ENCODE results near the gene ODAD2. TPM values are rescaled to one million over a fixed set of nuclear protein-coding genes. Genes with fewer than 3 reads are reported as not detected.

ODAD2 gene
- total RNA-seq, 1 experiment from 2014 or later, result not detected

DNA sequence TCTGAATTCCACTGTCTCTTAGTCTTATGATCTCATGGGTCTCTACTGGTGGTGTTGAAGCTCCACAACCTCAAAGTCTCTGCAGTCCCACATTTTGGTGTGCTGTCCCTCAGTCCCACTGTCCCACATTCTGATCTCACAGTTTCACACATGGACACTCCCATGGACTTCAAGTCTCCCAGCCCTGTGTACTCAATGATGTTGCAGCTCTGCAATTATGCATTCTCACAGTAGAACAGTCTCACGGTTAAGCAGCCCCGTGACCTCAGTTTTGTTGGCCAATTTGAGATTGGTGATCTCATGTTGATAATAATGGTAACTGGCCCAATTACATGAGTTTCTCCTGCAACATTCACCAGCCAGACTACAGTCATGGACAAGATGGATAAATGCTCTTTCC lies 109.4 kb downstream of the ODAD2 start:
- in situ Hi-C loops (cut with HindIII; ENCODE audit: low sequenced_read_pairs), result no loop called here
- DNase-seq (ENCODE audit: low spot score), result no peak

DNA sequence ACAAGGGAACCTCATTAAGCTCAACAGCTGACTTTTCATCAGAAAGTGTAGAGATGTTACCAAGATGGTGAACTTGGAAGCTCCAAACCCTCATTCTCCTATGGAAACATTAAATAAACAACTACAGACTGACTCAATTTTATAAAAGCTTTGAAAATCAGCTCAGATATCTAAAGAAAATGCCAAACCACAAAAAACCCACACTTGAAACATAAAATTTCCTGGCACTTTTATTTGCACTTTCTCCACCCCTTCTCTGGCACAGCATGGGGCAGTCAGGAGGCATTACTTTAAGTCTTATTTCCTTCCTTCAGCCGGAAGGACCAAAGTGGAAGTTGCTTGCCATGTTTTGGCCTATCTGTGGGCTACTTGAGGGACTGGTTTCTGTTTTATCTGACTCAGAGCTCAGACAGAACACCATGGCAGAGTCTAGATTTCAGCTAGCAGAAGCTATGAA lies 114.7 kb downstream of the ODAD2 start:
- DNase-seq (ENCODE audit: low spot score), result no peak
- in situ Hi-C loops (cut with HindIII; ENCODE audit: low sequenced_read_pairs), result no loop called here

DNA sequence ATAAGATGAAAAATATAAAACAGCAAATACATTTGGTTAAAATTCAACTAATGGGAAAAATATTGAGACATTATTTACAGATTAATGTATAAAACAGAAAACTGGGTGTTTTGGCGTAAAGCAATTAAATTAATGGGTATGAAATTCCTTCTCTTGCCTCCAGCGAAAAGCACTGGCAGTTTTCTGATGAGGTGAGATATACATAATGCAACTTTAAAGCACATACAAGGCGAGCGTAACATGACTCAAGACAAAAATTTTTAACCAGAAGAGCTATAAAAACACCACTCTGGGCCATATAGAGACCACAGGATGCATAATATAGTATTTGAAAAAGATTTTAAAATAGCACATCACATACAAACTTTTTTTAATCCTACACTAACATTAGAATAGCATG lies 120.6 kb downstream of the ODAD2 start:
- in situ Hi-C loops (cut with HindIII; ENCODE audit: low sequenced_read_pairs), result no loop called here
- no peak for DNase-seq (ENCODE audit: low spot score)

DNA sequence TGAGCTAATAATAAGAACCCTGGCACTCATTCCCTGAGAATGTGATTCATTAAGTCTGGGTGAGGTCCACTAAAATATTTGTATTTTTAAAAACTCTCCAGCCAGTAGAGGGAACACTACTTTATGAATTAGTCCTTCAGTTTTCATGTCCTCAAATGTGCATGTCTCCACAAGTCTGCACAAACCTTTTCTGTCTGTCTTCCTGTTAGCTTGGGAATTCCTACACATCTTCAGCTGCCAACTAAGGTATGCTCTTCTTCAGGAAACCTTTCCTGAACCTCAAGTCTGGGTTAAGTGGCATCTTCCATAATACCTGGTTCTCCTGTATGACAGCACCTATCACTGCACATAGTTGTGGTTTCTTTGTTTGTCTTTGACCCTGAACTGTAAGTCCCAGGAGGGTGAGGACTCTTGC lies 133.7 kb downstream of the ODAD2 start:
- no peak for DNase-seq (ENCODE audit: low spot score)
- in situ Hi-C loops (cut with HindIII; ENCODE audit: low sequenced_read_pairs), result no loop called here

DNA sequence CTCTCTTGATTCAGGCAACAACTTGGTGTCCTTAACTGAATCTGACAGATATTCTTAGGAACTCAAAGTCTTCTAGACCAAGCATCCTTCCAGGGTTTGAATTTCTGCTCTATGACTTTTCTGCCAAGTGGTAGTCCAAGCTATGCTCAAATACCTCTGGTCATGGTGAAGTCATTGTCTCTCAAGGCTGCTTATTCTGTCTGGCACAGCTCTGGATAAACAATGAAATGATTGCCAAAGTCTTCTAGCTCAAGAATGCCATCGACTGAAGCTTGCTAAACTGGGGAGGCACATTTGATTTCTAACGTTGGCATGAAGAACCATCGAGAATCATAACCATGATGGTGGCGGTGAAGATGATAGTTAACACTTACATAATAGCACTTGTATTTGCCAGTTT lies 137.1 kb downstream of the ODAD2 start:
- DNase-seq (ENCODE audit: low spot score), result no peak
- in situ Hi-C loops (cut with HindIII; ENCODE audit: low sequenced_read_pairs), result no loop called here

DNA sequence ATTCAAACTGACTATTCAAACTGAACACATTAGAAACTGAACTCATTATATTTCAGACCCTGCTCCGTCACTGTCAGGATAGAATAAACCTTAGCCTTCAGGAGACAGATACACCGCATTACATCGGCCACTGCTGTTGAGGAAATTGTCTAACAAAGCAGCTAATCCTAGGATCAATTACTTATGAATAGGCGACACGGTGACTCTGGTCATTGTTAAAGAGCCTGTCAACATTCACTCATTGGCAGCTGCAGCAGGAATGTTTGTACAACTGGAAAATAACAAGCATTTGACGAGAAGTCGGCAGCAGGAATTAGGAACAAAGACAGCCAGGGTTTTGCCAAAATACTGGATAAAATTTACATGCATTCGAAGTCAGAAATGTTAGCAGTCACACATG lies 141.3 kb downstream of the ODAD2 start:
- no peak for DNase-seq (ENCODE audit: low spot score)
- in situ Hi-C loops (cut with HindIII; ENCODE audit: low sequenced_read_pairs), result no loop called here

DNA sequence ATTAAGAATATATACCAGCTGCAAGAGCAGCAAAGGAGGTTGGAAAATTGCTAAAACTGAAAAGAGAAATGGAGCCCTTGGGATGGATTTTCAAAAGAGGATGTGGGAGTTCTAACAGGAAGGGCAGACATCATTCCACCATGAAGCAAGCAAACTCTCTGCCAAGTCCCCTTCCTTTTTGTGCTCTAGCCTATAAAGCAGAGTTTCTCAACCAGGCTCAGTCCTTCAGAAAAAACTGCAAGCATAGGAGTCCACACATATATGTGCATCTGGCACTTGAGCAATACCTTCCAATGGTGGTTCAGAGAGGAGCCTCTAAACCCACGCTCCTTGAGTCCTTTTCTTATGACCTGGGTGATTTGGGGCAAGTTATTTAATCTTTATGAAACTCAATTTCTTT lies 154.7 kb downstream of the ODAD2 start:
- DNase-seq (ENCODE audit: low spot score), result no peak
- in situ Hi-C loops (cut with HindIII; ENCODE audit: low sequenced_read_pairs), result no loop called here

DNA sequence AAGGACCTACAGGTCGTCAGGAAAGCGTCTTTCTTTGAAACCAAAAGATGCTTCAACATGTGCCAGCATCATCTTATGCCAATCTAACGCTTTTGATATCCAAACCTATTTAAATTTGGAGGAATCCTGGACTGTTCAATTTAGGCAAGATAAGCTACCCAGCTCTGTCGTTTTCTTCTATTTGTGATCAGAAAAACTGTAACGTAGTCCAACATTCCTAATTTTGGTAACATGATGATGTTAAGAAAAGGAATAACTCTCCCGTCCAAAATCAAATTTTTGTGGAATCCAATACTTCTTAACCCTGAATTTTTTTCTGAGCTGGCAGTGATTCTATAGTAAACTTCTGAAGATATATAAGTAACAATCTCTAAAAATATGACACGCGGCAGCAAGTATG lies 160.0 kb downstream of the ODAD2 start:
- in situ Hi-C loops (cut with HindIII; ENCODE audit: low sequenced_read_pairs), result no loop called here
- no peak for DNase-seq (ENCODE audit: low spot score)

DNA sequence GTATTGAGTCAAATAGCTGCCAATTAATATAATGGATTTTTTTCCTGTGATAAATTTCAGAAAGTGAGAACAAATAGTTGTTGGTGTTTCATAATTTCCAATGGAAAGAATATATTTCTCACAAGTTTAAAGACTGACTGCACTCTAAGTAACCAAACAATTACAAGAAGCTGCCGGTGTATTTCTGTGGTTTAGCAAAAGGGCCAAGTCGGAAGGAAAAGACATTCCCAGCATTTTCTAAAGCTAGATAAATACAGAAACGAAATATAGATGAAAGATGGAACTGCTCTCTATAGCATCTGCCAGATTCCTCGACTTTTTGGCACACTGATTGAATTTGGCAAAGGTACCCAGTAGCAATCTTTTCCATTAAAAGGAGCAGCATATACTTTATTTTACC lies 160.5 kb downstream of the ODAD2 start:
- DNase-seq (ENCODE audit: low spot score), result peak; percentile 25
- in situ Hi-C loops (cut with HindIII; ENCODE audit: low sequenced_read_pairs), result no loop called here

DNA sequence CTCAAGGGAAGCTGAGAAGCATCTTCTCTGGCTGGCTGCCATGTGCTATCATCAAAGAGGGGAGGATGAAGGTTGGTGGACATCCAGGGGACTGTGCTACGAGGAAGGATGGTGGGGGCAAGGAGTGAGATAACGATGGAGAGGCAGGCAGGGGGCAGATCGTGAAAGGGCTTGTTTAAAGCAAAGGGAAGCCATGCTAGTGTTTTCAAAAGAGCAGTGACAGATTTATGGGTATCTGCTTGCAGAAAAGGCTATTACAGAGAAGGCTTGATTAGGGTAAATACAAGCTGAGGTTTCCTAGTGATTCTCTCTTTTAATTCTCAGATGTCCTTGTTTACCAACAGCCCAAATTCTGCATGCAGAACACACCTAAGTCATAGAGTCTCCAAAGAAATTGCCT lies 164.4 kb downstream of the ODAD2 start:
- in situ Hi-C loops (cut with HindIII; ENCODE audit: low sequenced_read_pairs), result no loop called here
- DNase-seq (ENCODE audit: low spot score), result no peak

DNA sequence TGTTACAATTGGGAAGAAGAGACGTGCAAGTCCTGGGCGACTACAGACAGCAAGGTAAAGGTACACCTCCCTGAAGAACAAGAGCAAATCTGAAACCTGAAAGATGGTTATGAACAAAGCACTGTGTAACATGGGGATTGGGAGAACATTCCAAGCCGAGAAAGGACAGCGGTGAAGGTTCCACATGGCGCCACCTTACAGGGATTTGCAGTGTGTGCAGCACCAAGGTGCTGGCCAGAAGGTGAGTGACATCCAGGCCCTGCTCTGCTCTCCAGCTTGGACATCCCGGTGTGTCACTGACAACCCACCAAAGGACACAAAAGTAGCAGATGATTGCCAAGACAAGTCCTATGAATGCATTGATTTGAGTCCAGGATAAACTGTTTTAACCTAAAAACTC lies 165.1 kb downstream of the ODAD2 start:
- no peak for DNase-seq (ENCODE audit: low spot score)
- in situ Hi-C loops (cut with HindIII; ENCODE audit: low sequenced_read_pairs), result no loop called here

DNA sequence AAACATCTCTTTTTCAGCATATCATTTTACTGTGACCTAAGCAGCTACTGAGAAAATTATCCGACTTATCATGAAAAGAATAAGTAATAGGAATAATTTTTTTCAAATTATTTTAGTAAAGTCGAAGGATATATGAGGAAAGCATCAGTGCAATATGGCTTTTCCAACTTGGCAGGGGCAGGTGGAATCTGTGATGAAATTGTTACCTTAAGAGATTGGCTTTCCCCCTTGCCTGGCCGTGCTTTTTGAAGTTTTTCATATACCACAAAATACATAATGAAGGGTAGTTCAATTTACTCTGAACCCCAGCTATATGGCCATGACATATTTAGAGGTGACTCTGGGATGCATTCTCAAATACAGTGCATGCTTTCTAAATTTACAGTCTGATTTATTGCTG lies 166.1 kb downstream of the ODAD2 start:
- no peak for DNase-seq (ENCODE audit: low spot score)
- in situ Hi-C loops (cut with HindIII; ENCODE audit: low sequenced_read_pairs), result no loop called here

DNA sequence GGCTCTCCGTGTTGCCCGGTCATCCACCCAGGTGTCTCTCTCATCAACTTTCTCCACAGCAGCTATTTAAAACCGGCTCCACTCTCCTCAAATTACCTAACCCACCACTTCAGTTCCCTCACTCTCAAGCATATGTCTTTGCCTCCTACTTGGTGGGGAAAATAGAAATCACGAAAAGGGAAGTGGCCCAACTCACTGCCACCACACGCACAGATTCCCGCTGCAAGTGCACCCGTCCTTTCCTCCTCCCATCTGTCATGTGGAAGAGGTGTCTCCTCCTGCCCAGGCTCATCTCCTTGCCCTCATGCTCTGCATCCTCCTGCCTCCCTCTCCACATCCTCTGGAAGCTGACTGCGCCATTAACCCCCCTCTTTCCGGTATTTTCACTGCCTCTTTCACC lies 172.5 kb downstream of the ODAD2 start:
- in situ Hi-C loops (cut with HindIII; ENCODE audit: low sequenced_read_pairs), result no loop called here
- no peak for DNase-seq (ENCODE audit: low spot score)

DNA sequence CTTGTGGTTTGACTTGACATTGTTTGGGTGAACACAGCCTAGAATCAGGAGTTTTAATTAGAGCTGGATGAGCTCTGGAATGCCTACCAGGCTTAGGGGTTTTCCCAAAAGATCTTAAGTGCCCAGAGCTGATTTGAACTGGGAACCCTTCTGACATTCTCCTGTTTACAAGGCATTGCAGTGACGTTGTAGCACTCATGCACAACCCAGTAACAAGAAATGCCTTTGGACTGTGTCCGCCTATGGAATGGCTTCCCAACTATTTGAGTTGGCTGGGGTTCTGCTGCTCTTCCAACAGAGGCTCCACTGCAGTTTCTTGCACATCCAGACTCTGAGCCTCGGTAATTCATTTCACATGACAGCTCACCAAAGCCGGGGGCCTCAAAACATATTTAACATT lies 176.6 kb downstream of the ODAD2 start:
- no peak for DNase-seq (ENCODE audit: low spot score)
- in situ Hi-C loops (cut with HindIII; ENCODE audit: low sequenced_read_pairs), result no loop called here

DNA sequence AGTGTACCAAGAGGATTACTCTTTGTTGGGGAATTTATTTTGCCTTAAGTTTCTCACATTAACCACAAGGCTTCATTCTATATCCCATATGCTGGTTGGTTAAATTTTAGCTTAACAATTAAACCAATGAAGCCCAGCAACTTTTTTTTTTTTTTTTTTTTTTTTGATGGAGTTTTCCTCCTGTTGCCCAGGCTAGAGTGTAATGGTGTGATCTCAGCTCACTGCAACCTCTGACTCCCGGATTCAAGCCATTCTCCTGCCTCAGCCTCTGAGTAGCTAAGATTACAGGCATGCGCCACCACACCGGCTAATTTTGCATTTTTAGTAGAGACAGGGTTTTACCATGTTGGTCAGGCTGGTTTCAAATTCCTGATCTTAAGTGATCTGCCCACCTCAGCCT lies 178.2 kb downstream of the ODAD2 start:
- in situ Hi-C loops (cut with HindIII; ENCODE audit: low sequenced_read_pairs), result no loop called here
- DNase-seq (ENCODE audit: low spot score), result no peak

DNA sequence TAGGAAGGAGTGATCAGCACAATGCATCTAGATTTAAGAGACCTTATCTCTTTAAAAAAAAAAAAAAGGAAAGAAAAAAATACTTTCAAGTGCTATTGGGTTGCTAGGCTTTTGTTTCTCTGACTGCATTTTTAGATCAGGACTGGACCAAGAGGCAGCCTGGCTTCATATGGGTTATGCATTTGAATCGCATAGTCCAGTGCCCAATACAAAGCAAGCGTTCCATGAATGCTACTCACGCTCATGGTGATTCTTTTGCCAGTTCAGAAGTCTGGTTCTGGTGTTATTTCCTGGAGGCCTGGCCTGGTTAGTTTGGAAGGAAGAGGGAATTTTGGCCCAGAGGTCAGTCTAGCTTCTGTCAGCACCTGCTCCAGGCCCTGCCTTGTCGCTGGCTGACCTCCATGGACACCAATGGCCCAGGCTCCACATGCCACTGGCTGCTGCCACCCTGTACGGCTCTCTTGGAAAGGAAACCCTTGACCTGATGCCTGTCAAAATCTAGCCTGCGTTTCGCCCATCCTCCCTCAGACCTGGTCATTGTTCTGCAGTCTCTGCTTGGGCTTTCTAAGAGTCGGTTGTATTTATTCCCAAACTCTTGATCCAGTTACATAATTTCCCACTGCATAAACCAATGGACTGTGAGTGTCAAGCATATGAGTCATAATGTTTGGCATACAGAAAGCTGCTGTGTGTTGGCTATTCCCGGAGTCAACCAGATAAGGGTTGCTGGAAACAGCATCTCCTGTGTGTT lies 178.9 kb downstream of the ODAD2 start:
- in situ Hi-C loops (cut with HindIII; ENCODE audit: low sequenced_read_pairs), result no loop called here
- DNase-seq (ENCODE audit: low spot score), result no peak

DNA sequence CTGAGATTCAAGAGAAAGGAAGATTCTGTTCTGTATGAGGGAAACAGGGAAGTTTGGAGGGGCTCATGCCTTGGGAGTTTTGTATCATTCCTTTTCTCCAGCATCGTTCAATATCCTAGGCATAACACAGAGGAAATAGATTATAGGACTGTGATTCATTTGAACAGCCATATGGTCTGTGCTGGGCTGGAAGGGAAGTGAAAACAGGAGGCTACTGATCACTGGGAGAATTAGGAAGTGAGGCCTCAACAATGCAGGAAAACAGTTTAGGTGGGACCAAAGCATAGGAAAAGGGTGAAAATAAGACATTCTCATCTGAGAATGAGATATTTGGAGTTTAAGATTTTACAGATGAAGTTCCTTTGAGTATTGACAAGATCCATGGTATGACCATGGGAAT lies 182.6 kb downstream of the ODAD2 start:
- no peak for DNase-seq (ENCODE audit: low spot score)
- in situ Hi-C loops (cut with HindIII; ENCODE audit: low sequenced_read_pairs), result no loop called here

DNA sequence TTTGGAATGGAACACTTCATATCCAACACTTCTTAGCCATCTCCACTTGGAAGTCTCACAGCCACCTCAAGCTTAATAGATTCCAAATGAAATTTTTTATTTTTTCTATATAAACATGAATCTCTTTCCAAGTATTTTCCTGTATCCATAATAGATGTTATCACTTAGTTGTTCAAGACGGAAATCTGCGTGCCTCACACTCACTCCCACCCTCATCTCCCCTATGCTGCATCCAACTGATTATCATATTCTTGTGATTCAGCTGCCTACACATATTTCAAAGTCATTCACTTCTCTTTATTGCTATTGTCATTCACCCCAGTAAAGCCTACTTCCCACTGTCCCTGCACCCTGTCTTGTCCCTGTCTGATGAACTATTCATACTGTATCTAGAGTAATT lies 183.0 kb downstream of the ODAD2 start:
- DNase-seq (ENCODE audit: low spot score), result no peak
- in situ Hi-C loops (cut with HindIII; ENCODE audit: low sequenced_read_pairs), result no loop called here

DNA sequence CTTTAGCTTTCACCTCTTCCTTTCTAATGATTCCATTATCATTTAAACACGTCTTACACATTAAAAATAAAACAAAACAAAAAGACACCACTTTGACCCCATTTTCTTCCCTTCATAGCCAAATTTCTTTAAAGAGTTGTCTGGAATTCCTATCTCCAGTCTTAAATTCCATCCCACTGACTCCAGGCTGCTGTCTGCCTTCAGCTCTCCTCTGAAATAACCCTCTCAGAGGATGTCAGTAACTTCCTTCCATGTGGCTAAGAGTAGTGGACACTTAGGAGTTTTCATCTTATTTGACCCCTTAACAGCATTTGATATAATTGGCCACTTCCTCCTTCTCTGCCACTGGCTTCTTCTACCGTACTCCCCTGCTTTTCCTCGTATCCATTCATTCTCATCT lies 183.6 kb downstream of the ODAD2 start:
- in situ Hi-C loops (cut with HindIII; ENCODE audit: low sequenced_read_pairs), result no loop called here
- no peak for DNase-seq (ENCODE audit: low spot score)

DNA sequence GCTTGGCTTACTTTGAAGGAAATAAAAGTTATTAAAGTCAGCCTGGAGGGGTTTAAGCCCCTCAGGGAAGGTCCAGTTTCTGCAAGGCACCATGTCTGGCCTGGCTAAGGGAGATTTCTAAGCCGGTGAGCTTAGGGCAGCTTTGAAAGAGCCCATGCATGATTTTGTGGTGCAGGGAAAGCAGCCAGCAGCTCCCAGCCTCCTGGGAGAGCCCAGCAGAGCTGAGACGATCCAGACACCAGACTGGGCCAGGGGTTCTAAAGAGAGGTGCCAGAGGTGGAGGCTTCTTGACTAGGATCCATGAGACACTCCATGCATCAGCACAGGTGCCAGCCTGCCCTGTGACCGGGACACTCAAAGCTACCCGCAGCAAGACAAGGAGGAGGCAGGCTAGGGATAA lies 193.7 kb downstream of the ODAD2 start:
- in situ Hi-C loops (cut with HindIII; ENCODE audit: low sequenced_read_pairs), result no loop called here
- DNase-seq (ENCODE audit: low spot score), result no peak

DNA sequence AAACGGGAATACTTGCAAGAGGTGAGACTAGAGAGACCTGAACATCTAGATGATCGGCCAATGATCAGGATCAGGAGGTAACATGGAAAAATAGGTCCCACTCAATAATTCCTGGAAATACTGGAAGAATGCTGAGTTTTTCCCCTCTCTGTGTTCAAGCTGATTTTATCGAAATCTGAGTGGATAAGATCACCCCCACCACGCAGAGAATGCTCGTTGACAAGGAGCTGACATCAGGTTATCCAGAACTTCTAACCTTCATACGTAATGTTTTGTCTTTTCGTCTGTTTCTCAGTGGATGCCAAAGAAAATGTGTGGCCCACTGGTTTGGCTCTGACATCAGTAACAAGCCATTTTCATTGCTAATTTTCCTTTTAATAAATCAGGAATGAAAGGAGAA lies 194.7 kb downstream of the ODAD2 start:
- no peak for DNase-seq (ENCODE audit: low spot score)
- in situ Hi-C loops (cut with HindIII; ENCODE audit: low sequenced_read_pairs), result no loop called here
